ENCODE data around the gene SLCO4A1. TPM values are rescaled to one million over a fixed set of nuclear protein-coding genes. Genes with fewer than 3 reads are reported as not detected.

SLCO4A1 gene
- total RNA-seq, 1 donor from 2014 or later = 13.7 TPM

DNA sequence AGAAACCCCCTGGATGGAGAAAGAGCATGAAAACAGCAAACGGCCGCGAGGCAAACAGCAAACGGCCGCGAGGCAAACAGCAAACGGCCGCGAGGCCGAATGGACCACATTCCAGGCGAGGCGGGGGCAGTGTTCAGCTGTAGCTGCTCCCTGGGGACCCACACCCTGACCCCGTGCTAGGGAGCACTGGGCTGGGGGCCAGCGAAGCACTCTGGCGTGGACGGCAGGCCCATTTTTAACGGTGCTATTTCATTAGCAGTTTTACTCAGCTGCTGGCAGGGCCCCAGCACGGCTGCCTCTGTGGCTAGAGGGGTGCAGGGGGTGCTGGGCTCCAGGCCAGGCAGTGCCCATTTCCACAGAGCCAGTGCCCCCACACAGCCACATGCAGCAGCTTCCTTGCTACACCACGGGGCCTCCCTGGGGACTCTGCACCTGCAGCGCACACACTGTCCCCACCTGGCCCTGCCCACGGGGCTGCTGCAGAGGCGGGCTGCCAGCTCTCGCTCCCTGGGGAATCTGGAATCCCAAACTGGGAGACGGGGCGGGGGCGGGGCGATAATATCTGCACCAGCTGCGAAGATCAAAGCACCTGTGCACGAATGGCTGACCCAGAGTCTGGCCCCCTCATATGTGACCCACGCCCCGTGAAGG, 35.6 kb upstream of the SLCO4A1 start:
- no peak for ATAC-seq

- ATAC-seq = no peak
Measured at GRCh38 chr20:62607366-62608217, 34.7 kb upstream of the SLCO4A1 start.

GRCh38 chr20:62608218-62608565, 34.1 kb upstream of the SLCO4A1 start:
- ATAC-seq = no peak

GRCh38 chr20:62609279-62609720, 33.0 kb upstream of the SLCO4A1 start:
- ATAC-seq = no peak

GRCh38 chr20:62609811-62610757, 32.2 kb upstream of the SLCO4A1 start:
- no peak for ATAC-seq

DNA sequence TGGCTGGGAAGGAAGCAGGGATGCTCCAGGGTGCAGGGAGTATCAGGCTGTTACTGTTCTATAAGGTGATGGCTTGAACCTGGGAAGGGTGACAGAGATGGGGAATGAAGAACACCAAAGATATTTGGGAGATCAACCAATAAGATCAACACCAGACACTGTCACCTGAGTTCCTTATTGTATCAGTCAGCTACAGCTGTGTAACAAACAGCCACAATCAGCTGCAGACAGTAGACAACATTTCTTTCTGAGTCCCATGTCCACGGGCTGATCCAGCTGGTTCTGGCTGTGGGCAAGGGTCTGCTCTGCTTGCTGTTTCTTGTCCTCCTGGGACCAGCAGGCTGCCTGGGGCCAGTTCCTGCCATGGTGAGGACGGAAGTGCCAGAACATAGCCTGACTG, 31.3 kb upstream of the SLCO4A1 start:
- no peak for ATAC-seq

GRCh38 chr20:62611819-62612218, 30.5 kb upstream of the SLCO4A1 start:
- ATAC-seq = no peak

DNA sequence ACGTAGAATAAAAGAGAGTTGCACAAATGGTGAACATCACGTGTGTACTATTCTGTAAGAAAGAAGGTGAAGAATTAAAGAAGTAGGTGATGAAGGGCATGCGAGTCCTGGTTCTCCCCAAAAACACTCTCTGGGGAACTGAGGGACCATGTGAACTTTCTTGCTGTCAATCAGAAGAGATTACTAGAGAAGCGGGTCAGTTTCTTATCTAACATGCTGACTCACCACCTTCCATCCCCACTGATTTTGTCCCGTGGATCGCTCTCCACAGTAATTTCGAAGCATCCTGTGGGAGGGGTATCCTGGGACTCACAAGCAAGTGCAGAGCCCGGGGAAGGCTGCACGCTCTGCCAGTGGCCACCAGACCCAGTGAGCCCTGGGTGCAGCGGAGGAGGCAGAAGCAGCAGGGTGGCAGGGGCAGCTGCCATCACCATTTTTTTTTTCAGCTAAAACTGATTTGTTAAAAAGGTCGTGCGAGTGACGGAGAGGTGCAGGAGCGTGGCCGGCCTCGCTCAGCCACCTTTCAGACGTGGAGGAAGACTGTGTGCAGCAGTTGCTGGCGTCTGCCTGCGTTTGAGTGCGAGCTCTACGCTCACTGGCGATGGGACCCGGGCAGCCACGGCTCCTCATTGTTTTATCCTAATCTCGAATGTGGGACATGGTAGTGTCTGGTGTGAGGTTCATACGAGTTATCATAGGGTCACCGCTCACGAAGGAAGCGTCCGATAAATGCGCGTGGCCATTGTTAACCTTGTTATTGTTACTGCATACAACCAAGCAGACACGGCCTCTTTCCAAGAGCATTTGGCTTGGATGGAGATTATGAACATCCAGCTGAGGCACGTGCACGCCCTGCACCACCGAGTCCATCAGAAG, 28.0 kb upstream of the SLCO4A1 start:
- no peak for ATAC-seq

DNA sequence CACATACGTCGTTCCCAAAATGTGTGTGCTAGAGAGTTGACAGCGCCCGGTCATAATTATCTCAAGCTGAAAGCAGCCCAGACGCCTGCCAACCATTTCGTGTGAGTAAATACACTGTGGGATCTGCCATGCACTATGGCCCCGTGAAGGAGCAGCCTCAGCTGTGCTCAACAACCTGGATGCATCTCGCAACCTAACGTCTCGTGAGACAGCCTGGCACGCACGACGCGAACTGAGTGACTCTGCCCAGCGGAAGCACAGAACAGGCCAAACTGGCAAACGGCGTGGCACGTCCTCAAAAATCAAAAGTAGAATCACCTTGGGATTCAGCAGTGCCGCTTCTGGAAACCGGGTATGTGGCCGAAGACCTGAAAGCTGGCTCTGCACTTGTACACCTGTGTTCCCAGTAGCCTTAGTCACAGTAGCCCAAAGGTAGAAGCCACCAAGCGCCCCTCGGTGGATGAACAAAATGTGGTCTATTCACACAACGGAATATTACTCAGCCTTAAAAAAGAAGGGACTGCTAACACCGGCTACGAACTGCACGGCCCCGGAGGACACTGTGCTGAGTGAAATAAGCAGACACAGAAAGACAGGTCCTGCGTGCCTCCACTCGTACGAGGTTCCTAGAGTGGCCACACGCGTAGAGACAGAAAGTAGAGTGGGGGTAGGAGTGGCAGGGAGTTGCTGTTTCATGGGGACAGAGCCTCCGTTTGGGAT, 27.2 kb upstream of the SLCO4A1 start:
- ATAC-seq = no peak

GRCh38 chr20:62615750-62616251, 26.5 kb upstream of the SLCO4A1 start:
- no peak for ATAC-seq

- ATAC-seq = peak; percentile 78
Measured at GRCh38 chr20:62616728-62617621, 25.3 kb upstream of the SLCO4A1 start.

DNA sequence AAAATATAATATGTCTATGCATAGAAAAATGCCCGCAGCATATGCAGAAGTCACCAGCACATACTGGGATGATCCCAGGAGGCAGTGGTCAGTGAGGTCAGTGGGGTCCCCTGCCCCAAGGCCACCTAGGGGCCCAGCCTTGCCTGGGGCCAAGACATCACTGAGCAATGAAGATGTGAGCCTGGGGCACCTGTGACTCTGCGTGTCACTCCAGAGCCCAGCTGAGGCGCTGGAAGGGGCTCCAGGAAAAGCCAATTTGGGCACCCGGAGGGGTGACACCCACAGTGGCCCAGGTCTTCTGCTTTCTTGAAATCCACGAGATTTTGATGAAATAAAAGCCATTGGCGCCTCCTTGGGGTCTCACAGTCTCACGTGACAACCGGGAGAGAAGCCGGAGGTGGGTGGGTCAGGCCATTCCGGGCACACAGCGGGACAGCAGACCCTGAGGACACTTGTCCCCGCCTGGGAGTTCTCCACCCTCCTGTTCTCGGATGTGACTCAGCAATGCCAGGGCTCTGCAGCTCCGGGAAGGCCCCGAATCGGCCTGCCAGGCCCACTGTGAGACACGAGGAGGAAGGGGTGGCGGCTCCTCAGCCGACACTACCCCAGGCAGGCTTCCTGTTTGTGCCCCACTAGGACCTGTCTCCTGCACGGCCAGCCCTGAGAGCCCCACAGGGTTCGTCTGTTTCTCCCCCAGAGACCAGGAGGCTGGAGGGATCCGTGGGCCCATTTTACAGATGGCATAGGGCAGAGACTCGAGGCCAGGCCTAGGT, 24.4 kb upstream of the SLCO4A1 start:
- ATAC-seq = peak; percentile 60

GRCh38 chr20:62618611-62619529, 23.4 kb upstream of the SLCO4A1 start:
- no peak for ATAC-seq

DNA sequence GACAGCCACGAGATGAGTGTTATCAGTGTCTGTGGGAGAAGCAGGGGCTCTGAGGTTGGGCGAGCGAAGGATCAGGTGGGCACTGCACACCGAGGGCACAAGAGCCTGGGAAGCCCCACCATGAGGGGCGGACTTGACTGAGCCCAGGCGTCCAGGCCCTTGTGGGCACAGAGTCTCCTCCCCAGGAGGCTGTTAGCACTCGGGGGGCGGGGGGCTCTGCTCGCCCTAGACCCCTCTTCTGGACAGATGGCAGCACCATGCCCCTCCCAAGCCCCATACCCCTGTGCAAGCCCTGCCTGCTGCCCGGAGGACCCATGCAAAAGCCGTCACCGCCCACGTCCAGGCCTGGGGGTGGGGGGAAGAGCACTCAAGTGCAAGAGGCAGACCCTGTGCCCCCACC, 21.7 kb upstream of the SLCO4A1 start:
- ATAC-seq = no peak

- ATAC-seq = no peak
Measured at GRCh38 chr20:62621251-62622110, 20.8 kb upstream of the SLCO4A1 start.

DNA sequence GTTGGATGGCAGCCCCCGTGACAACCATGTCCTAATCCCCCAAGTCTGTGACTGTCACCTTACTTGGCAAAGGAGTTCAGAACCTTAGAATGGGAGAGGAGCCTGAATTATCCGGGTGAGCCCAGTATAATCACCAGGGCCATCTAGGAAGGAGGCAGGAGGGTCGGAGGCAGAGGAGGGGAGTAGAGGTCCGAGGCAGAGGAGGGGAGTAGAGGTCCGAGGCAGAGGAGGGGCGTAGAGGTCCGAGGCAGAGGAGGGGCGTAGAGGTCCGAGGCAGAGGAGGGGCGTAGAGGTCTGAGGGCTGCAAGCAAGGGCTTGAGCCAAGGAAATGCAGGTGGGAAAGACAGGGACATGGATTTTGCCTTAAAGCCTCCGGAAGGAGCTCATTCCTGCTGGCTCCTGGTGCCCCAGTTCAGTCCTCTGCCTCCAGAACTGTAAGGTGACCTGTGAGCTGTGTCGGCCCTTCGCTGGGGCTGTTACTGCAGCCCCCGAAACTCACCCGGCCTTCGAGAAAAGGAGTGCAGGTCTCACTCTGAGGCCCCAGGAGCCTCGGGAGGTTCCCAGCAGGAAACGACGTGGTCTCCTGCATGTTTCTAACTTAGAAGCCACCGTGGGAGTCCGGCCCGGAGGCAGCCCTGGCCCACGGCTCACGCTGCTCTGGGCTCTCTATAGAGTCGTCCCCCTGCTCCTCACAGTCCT, 20.0 kb upstream of the SLCO4A1 start:
- no peak for ATAC-seq

Data from esophagus mucosa (tissue), 1 donor.